MM.1S (cell line): ENCODE measurements around the gene SLC41A2.
A peak's percentile ranks its signal among the peaks of the same experiment; 100 is the strongest.

Experiments used
- DNase-seq: peaks from one replicate; pipeline ENCODE4 v3.0.0-alpha.2; 2015
- H2AFZ ChIP-seq: fragments of 300-600 bp; sonication (generic); 2 replicates; pipeline ENCODE4 v1.6.0; 2016; ENCODE audit warnings: antibody characterized with exemption, low read length
- H3F3A ChIP-seq: fragments of 300-600 bp; sonication (generic); 2 replicates; pipeline ENCODE4 v1.6.1; 2016; ENCODE audit warnings: mild to moderate bottlenecking, antibody characterized with exemption, low read length, moderate library complexity, mixed read lengths; ENCODE audit not compliant: insufficient read depth
- H3K27ac ChIP-seq: fragments of 300-600 bp; sonication (generic); 2 replicates; pipeline ENCODE4 v1.5.1; 2016; ENCODE audit warnings: mild to moderate bottlenecking, low read length
- H3K27me3 ChIP-seq: fragments of 300-600 bp; sonication (generic); replicated peaks from 2 replicates; pipeline ENCODE4 v1.6.0; 2016; ENCODE audit warnings: low read length; ENCODE audit not compliant: insufficient read depth
- H3K36me3 ChIP-seq: fragments of 300-600 bp; sonication (generic); replicated peaks from 2 replicates; pipeline ENCODE4 v1.6.1; 2016; ENCODE audit warnings: mild to moderate bottlenecking, low read length, mixed read lengths; ENCODE audit not compliant: insufficient read depth
- H3K4me1 ChIP-seq: fragments of 300-600 bp; sonication (generic); 2 replicates; pipeline ENCODE4 v1.6.1; 2016; ENCODE audit warnings: low read length, mixed read lengths
- H3K4me2 ChIP-seq: fragments of 300-600 bp; sonication (generic); 2 replicates; pipeline ENCODE4 v1.6.0; 2016; ENCODE audit warnings: low read depth, low read length
- H3K4me3 ChIP-seq: fragments of 300-600 bp; sonication (generic); 2 replicates; pipeline ENCODE4 v1.5.1; 2016; ENCODE audit warnings: low read length, mixed read lengths
- H3K79me2 ChIP-seq: fragments of 300-600 bp; sonication (generic); 2 replicates; pipeline ENCODE4 v1.6.1; 2016; ENCODE audit warnings: mixed run types, low read length, mixed read lengths
- H3K9ac ChIP-seq: fragments of 300-600 bp; sonication (generic); 2 replicates; pipeline ENCODE4 v1.6.1; 2016; ENCODE audit warnings: low read length, mixed read lengths
- H3K9me2 ChIP-seq: fragments of 300-600 bp; sonication (generic); replicated peaks from 2 replicates; pipeline ENCODE4 v1.6.1; 2016; ENCODE audit warnings: mild to moderate bottlenecking, low read length, mixed read lengths; ENCODE audit not compliant: insufficient read depth
- H3K9me3 ChIP-seq: fragments of 300-600 bp; sonication (generic); replicated peaks from 2 replicates; pipeline ENCODE4 v1.6.1; 2016; ENCODE audit warnings: mild to moderate bottlenecking, low read length, mixed read lengths; ENCODE audit not compliant: insufficient read depth
- H4K20me1 ChIP-seq: fragments of 300-600 bp; sonication (generic); 2 replicates; pipeline ENCODE4 v1.6.1; 2016; ENCODE audit warnings: mild to moderate bottlenecking, low read length, moderate library complexity, mixed read lengths; ENCODE audit not compliant: insufficient read depth
- EZH2 ChIP-seq: fragments of 300-600 bp; sonication (generic); optimal IDR thresholded peaks from 2 replicates; pipeline ENCODE3; 2017; ENCODE audit warnings: low read depth, mild to moderate bottlenecking, antibody characterized with exemption, low read length, mixed read lengths
- EZH2phosphoT487 ChIP-seq: fragments of 300-600 bp; sonication (generic); IDR thresholded peaks from 2 replicates; pipeline ENCODE4 v1.6.1; 2018; ENCODE audit warnings: antibody characterized with exemption, low read length
- TF ChIP-seq, protein P1 (sequence below): fragments of 300-600 bp; sonication (generic); IDR thresholded peaks from 2 replicates; pipeline ENCODE4 v1.5.1; 2016; ENCODE audit warnings: antibody characterized with exemption, low read length, mixed read lengths

Gene SLC41A2

DNA sequence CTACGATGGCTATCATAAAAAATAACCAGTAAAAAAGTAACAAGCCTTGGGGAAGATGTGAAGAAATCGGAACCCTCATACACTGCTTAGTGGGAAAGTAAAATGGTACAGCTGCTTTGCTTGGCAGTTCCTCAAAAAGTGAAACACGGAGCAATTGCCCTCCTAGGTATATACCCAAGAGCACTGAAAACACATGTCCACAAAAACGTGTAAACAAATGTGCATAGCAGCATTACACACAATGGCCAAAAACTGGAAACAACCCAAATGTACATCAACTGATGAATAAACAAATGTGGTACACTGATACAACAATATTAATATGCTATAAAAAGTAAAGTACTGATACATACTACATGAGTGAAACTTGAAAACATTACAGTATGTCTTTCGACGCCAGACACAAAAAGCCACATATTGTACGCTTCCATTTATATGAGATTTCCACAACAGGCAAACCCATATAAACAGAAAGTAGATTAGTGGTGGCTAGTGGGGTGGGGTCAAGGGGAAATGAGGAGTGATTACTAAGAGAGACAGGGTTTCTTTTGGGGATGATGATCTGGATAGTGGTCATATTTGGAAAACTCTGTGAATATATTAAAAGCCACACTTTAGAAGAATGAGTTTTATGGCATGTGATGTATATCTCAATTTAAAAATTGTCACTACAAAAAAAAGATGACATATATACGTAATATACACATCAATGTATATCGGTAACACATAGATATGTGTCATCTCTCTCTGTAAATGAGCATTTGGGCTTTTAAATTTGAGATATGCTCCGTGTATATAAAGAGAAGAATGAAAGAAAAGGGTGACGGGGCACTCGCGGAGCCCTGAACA lies 996 bp downstream of the SLC41A2 start:
- Histone ChIP-seq H3K4me3 (peak overlapping the region; percentile 91), H3K27me3 (no peaks in the 10 kb centered on the region), H3F3A (peaks cover 17% of the 10 kb centered on the region), H3K79me2 (peaks cover 36% of the 10 kb centered on the region), H3K9me3 (no peaks in the 10 kb centered on the region), H4K20me1 (no peaks in the 10 kb centered on the region), H3K4me2 (peak overlapping the region; percentile 93), H3K4me1 (peaks cover 22% of the 10 kb centered on the region), H3K27ac (no peak overlapping the region; the same call in 1 of the 2 replicates), H3K36me3 (no peaks in the 10 kb centered on the region), H3K9me2 (no peaks in the 10 kb centered on the region), H3K9ac (peak overlapping the region; percentile 43; the same call in 1 of the 2 replicates), H2AFZ (peak overlapping the region; percentile 29)
- DNase-seq: no peak
- TF ChIP-seq EZH2phosphoT487 (no peak), EZH2 (no peak)
- TF ChIP-seq, protein P1, sequence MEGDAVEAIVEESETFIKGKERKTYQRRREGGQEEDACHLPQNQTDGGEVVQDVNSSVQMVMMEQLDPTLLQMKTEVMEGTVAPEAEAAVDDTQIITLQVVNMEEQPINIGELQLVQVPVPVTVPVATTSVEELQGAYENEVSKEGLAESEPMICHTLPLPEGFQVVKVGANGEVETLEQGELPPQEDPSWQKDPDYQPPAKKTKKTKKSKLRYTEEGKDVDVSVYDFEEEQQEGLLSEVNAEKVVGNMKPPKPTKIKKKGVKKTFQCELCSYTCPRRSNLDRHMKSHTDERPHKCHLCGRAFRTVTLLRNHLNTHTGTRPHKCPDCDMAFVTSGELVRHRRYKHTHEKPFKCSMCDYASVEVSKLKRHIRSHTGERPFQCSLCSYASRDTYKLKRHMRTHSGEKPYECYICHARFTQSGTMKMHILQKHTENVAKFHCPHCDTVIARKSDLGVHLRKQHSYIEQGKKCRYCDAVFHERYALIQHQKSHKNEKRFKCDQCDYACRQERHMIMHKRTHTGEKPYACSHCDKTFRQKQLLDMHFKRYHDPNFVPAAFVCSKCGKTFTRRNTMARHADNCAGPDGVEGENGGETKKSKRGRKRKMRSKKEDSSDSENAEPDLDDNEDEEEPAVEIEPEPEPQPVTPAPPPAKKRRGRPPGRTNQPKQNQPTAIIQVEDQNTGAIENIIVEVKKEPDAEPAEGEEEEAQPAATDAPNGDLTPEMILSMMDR: no peak

DNA sequence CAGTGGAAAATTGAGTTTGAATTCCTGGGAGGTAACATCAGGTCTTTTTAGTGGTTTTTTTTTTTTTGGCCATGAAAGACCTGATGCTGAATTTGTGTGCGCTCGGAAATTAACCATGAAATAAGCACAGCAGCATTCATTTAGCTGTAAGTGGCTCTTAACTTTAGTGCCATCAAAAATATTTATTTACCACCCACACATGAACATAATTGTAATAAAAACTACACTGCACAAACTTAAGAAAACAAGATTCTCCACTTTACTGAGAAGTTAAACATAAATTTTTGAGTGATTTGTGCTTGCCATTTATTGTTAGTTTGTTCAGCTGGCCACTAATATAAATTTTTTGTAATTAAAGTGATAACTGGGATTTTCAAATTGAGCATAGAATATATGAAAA lies 2.4 kb downstream of the SLC41A2 start:
- no peaks in the 10 kb centered on the region for H3K27me3 ChIP-seq
- H2AFZ ChIP-seq: no peak overlapping the region
- no peak for DNase-seq
- peaks cover 17% of the 10 kb centered on the region for H3F3A ChIP-seq
- H3K4me2 ChIP-seq: no peak overlapping the region
- peaks cover 36% of the 10 kb centered on the region for H3K79me2 ChIP-seq
- no peaks in the 10 kb centered on the region for H3K9me3 ChIP-seq
- H3K4me1 ChIP-seq: peaks cover 22% of the 10 kb centered on the region
- no peaks in the 10 kb centered on the region for H3K9me2 ChIP-seq
- TF ChIP-seq, protein P1: no peak
- TF ChIP-seq EZH2phosphoT487 (no peak), EZH2 (no peak)
- H3K27ac ChIP-seq: no peak overlapping the region
- no peaks in the 10 kb centered on the region for H3K36me3 ChIP-seq
- H3K4me3 ChIP-seq: no peak overlapping the region
- H3K9ac ChIP-seq: no peak overlapping the region
- no peaks in the 10 kb centered on the region for H4K20me1 ChIP-seq

DNA sequence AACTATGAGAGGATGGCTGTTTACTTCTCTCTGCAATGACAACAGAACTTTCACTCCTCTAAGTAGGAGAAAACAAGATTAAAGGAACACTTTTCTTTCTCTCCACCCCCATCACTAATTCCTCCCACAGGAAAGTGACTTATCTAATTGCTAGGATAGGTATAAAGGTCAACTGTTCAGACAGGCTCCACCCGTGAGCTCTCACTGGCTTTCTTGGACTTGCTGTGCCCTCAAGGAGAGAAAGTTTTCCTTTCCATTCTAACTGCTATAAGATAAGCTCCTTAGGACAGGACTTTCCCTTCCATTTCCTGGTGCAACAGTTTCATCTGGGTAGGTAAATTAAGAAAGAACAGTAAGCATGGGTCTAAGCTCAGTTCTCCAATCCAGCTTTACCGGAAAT lies 4.8 kb downstream of the SLC41A2 start:
- H3K9ac ChIP-seq: no peak overlapping the region
- TF ChIP-seq EZH2phosphoT487 (no peak), EZH2 (no peak)
- TF ChIP-seq, protein P1: no peak
- H3K4me2 ChIP-seq: no peak overlapping the region

More for the DNA sequence above, 4.8 kb downstream of the SLC41A2 start:
- Histone ChIP-seq H3K9me2 (no peaks in the 10 kb centered on the region), H3K4me3 (no peak overlapping the region), H2AFZ (no peak overlapping the region), H4K20me1 (no peaks in the 10 kb centered on the region), H3K36me3 (no peaks in the 10 kb centered on the region; the same call in 1 of the 2 replicates), H3K27ac (no peak overlapping the region), H3K27me3 (no peaks in the 10 kb centered on the region), H3F3A (peaks cover 9% of the 10 kb centered on the region; the same call in 1 of the 2 replicates), H3K79me2 (peaks cover 42% of the 10 kb centered on the region), H3K9me3 (no peaks in the 10 kb centered on the region), H3K4me1 (peaks cover 9% of the 10 kb centered on the region)
- no peak for DNase-seq
